GM20431 (cell line): ENCODE results near the gene CLEC10A.
"Not testable (repeated sequence)": the region's sequence is repeated elsewhere in the genome, so short reads cannot be mapped to it uniquely, and the experiment has no call there.

Experiments used
- in situ Hi-C: fragments of 300-500 bp; cut with MseI, MboI; formaldehyde crosslinking; loops from one replicate; pipeline ENCODE4 v1.15.0; 2020; ENCODE audit warnings: low sequenced_read_pairs; ENCODE audit not compliant: unreplicated experiment

The CLEC10A gene, protein sequence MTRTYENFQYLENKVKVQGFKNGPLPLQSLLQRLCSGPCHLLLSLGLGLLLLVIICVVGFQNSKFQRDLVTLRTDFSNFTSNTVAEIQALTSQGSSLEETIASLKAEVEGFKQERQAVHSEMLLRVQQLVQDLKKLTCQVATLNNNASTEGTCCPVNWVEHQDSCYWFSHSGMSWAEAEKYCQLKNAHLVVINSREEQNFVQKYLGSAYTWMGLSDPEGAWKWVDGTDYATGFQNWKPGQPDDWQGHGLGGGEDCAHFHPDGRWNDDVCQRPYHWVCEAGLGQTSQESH

DNA sequence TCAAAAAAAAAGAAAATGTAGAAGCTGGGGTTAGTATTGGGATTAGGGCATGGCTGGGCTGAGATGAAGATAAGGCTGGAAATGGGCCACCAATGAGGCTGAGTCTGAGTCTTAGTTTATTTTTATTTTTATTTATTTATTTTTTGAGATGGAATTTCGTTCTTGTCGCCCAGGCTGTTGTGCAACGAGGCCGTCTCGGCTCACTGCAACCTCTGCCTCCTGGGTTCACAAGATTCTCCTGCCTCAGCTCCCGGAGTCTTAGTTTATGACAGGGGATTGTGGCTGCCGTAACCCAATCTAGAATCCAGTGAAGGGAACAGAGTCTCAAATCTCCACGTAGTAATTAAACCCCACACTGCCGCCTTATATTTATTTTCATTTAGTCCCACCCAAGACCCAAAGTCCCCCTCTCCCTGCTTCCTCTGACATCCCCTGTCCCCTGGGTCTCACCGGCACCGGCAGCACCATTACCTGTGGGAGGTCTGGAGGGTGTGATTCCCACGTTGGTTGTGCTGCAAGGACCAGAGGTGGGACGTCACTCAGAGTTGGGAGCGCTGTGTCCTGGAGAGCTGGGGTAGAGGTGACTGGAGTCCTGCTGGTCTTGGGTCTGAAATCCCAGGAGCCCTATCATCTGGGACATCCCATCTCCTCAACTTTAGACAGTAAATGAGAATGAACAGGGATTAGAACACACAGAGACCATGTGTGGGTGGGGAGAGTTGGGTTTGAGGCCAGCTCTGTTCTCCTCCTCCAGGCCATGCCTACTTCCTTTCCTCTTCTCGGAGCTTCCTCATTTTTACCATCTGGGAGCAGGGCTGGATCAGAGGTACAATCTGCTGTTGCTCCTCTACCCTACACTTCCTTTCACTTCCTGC is at the start of gene CLEC10A:
TSS of gene CLEC10A (minus strand) at position 671 of the 875 bp plus-strand sequence. CDS start 1,439 bp downstream, outside the sequence.
- in situ Hi-C loops = no loop called here

DNA sequence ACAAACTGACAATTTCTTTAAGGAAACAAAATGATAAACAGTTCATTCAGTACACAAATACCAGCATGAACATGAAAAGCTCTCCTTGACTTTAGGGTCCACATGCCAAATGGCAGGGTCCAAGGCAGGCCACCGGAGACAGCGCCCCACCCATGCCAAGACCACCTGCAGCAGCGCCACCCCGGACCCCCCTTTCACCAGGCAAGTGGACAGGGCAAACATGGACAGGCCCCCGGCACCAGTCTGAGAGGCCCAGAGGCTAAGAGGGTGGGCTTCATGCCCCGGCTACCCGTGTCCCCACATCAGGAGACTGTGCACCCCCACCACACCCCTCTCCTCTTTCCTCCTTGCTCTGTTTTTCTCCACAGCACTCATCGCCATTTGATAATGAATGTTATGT is 49.3 kb upstream of the CLEC10A start:
- in situ Hi-C loops = no loop called here

DNA sequence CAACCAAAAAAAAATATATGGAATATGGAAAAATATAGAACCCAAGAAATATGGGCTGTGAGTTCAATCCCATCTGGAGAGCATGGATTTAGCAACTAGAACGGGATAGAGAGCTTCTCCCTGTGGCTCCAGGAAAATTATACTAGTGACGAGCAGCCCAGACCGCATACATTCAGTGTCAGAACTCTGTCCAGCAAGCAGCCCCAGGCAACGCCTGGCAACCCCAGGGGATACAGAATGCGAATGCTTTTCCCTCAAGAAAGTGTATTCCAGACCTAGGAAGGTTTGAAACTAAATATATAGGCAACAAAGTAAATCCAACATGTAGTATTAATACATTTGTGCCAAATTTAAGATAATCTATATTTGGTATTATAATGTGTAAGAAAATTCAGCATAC is 48.1 kb upstream of the CLEC10A start:
- in situ Hi-C loops = no loop called here

DNA sequence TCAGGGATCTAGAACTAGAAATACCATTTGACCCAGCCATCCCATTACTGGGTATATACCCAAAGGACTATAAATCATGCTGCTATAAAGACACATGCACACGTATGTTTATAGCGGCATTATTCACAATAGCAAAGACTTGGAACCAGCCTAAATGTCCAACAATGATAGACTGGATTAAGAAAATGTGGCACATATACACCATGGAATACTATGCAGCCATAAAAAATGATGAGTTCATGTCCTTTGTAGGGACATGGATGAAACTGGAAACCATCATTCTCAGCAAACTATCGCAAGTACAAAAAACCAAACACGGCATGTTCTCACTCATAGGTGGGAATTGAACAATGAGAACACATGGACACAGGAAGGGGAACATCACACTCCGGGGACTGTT is 47.5 kb upstream of the CLEC10A start:
- in situ Hi-C loops = not testable (repeated sequence)

DNA sequence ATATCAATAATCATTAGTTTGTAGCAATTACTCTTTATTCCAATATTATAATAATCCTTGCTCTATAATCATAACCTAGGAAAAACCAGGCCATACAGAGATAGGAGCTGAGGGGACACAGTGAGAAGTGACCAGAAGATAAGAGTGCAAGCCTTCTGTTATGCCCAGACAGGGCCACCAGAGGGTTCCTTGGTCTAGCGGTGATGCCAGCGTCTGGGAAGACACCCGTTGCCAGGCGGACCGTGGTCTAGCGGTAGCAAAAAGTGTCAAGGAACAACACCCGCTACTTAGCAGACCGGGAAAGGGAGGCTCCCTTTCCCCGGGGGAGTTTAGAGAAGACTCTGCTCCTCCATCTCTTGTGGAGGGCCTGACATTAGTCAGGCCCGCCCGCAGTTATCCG is 46.3 kb upstream of the CLEC10A start:
- in situ Hi-C loops = not testable (repeated sequence)

DNA sequence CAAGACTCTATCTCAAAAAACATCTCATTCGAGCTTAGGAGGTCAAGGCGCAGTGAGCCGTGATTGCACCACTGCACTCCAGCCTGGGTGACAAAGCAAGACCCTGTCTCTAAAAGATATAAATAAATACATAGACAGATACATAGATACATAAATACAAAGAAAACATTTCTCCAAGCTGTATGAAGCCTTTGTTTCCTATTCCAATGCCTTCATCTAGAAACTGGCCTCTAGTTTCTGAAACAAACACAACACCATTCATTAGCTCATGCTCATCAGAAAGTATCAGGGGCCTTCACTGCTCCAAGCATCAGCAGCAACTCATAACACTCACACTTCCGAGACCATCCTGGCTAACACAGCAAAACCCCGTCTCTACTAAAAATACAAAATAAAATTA is 44.9 kb upstream of the CLEC10A start:
- in situ Hi-C loops = no loop called here

DNA sequence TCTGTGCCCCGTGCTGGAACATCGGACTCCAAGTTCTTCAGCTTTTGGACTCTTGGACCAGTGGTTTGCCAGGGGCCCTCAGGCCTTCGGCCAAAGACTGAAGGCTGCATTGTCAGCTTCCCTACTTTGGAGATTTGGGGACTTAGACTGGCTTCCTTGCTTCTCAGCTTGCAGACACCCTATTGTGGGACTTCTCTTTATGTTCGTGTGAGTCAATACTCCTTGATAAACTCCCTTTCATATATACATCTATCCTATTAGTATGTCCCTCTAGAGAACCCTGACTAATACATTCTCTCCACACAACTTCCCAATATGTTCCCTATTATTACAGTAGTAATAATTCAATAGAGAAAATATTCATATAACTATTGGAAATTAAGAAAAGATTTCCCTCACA is 43.8 kb upstream of the CLEC10A start:
- in situ Hi-C loops = no loop called here

DNA sequence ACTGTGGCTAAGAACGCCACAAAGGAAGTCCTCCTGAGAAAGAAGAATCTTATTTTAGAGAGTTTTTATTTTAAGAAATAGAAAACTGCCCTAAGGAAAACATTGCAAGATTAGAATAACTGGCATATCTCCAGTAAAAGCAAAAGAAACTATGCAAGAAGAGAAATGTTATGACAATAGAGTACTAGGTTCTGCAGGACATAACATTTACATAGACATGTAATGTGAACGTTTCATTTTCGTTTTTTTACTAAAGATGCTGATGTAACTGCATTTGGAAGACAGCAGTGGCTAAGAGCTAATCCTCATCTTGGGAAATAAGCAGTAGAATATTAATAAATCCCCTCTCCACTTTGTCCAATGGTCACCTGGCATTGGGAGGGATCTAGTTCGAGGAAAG is 42.3 kb upstream of the CLEC10A start:
- in situ Hi-C loops = no loop called here

DNA sequence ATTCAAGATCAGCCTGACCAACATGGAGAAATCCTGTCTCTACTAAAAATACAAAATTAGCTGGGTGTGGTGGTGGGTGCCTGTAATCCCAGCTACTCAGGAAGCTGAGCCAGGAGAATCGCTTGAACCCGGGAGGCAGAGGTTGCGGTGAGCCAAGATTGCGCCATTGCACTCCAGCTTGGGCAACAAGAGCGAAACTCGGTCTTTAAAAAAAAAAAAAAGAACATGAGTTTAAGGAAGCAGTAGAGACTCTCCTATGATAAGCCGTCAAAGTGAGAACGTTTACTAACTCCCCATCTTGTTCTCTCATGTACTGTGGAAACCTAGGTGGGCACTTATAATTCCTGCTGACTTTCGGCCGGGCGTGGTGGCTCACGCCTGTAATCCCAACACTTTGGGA is 40.6 kb upstream of the CLEC10A start:
- in situ Hi-C loops = not testable (repeated sequence)

DNA sequence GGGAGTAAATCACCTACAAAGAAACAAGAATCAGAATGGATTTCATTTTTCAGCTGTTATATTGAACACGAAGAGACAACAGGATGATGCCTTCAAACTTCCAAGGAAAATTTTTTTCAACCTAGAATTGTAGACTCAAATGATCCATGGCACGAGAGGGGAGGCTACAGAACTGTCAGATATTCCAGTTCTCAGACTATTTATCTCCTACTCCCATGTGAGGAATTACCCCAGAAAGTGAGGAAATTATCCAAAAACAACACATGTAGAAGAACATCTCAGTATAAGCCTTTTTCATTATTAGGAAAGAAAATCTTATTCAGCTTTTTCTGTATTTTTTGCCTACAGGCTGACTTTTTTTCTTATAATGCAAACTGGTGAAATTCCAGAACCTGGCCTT is 40.1 kb upstream of the CLEC10A start:
- in situ Hi-C loops = no loop called here

DNA sequence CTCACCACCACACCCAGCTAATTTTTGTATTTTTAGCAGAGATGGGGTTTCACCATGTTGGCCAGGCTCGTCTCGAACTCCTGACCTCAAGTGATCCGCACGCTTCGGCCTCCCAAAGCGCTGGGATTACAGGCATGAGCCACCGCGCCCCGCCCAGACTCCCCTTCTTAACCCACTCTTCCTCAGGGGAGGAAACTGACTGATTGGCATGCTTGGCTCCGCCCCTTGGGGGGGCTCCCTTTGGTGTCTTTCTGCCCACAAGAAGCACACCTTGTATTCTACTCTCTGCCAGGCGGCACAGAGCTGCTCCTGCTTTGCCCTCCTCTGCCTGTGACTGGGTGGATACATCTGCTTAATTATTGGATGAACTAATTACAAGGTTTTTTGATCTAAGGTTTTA is 39.3 kb upstream of the CLEC10A start:
- in situ Hi-C loops = no loop called here

DNA sequence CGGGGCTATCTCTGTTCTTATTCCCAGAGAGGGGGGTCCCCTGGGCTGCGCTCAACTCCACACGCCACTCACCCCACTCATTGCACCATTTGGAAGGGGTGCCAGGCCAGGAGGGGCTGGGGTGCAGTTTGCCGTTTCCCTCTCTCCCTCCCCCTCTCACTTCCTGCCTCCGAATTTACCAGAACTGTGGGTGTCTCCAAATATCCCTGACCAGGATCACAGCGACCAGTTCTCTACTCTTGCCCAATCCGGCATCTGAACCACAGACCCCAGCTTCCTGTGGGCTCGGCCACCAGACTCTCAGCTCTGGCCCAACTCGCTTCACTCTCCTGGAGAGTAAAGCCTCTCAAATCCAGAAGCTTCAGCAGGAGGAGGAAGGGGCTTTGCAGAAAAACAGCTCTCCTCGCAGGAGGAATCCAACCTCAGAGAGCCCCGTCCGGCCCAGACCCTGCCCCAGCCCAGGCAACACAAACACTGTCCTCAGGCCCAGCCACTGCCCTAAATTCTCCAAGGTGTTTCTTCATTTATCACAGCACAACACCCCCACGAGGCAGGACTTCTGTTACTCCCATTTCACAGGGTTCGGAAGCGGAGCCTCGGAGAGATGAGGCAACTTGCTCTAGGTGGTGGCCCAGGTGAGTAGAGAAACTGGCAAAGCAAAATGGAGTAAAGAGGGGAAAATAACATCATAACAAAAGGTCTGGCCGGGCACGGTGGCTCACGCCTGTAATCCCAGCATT is 35.0 kb upstream of the CLEC10A start:
- in situ Hi-C loops = no loop called here

DNA sequence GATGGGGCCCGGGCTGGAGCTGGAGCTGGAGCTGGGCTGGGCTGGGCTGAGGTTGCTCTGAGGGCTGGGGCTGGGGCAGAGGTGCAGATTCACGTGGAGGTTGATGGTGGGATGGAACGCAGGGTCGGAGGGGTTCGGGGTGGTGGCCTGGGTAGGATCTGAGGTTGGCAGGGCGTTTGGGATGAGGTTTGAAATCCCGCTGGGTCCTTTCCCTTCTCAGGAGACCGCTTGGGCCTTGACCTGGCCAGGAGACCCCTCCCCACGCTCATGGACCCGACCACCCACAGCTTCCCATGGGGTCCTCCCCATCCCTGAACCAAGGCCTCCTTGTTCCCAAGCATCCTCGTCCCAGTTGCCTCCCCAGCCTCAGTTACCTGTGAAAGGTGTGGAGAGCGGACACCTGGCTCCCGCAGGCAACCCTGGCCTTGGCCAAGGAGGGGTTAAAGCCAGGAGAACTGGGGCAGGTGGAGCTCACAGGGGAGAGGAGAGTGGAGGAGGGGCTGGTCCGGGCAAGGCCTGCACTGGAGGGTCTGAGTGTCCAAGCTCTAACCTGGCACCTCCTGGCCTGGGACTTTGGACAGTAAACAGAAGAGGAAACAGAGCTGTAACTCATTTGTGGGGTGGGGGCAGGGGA is 34.3 kb upstream of the CLEC10A start, which contains the start of gene ASGR2:
TSS of gene ASGR2 (minus strand) at position 582 of the 634 bp plus-strand sequence. CDS start 582 bp downstream, outside the sequence.
- in situ Hi-C loops = no loop called here

DNA sequence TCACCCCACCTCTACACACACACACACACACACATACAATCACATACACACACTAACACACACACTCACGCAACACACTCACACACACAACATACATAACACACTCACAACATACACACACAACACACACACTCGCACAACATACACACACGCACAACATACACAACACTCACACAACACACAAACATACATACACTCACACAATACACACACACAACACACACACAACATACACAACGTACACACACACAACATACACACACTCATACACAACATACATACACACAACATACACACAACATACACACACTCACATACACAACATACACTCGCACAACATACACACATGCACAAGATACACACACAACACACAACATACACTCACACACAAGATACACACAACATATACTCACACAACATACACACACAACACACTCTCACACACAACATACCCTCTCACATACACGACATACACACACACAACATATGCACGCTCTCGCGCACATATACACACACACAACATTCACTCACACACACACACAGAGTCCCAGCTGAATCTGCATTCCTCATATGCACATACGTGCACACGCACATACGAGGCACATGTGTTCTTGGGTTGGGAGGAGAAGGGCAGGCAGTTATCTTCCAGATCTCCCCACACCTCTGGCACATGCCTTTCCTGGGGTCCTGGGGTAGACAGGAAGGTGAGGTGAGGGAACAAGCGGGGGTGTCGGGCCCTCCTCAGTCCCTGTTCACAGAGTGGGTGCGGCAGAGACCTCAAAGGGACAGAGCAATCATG is 33.4 kb upstream of the CLEC10A start:
- in situ Hi-C loops = no loop called here

DNA sequence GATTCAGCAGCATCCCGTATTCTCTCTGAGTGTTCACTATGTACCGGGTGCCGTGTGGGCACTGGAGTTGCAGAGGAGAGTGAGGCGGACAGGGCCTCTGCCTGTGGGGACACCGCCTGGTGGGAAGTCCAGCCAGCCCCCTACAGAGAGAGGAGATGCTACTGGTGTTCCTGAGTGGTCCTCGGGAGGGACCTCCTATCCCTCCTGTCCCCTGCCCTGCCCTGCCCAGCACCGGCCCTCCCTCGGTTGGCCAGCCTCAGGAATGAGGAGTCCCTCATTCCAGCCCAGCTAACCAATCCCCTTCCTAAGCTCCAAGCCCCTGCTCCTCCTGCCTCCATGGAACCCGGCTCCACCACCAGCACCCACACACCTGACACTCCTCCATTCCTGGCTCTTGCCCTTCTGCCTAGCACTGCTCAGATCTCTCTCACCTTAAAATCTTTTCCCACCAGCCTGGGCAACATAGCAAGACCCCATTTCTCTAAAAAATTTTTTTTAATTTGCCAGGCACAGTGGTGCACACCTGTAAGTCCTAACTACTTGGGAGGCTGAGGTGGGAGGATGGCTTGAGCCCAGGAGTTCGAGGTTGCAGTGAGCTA is 32.6 kb upstream of the CLEC10A start:
- in situ Hi-C loops = no loop called here

DNA sequence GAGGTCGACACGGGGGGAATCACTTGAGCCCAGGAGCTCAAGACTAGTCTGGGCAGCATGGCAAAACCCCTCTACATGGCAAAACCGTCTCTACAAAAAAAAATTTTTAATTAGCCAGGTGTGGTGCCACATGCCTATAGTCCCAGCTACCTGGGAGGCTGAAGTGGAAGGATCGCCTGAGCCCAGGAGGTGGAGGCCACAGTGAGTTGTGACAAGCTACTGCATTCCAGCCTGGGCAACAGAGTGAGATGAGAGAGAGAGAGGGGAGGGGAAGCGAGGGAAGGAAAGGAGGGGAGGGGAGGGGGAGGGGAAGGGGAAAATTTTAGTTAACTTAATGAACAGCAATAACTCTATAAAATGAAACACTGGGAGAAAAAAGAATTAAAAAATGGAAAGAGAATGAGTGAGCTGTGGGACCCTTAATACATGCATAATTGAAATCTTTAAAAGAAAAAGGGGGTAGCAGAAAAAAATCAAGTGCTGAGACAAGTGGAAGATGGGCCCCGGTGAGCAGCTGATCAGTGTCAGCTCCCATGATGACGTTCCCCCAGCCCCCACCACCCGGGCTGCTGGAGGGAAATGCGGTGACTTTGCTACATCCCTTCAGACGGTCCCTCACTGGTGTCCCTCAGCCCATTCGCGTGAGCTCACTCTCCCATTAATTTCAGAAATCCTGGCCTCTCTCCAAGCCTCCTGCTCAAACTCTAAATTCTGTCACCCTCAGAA is 31.9 kb upstream of the CLEC10A start:
- in situ Hi-C loops = no loop called here

DNA sequence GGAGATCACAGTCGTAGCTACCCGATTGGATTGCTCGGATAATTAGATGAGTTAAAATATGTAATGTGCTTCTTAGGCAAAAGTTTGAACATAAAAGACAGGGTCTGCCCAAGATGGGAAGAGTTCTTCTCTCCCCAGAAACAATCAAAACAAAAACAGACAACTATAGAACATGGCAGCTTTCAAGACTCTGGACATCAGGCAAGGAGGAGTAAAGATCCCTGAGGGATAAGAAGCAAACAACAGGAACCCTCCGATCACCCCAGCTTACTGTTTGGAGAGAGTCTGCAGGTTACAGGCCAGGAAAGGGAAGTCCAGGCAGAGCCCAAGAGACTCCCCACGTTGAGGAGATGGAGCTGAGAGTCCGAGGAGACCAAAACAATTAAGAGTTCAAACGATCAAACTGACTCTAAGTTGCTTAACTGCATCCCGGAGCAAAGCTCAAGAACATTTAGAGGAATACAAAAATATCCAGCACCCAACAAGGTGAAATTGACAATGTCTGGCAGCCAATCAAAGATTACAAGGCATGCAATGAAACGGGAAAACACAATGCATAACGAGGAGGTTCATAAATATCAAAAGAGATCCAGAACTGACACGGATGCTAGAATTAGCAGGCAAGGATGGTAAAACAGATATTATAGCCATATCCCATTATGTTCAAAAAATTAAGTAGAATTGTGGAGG is 30.7 kb upstream of the CLEC10A start:
- in situ Hi-C loops = no loop called here
